GM23248 (cell line): ENCODE data around the gene TTLL3. TPM values are rescaled to one million over a fixed set of nuclear protein-coding genes. Genes with fewer than 3 reads are reported as not detected.

Source experiments
- DNase-seq: peaks from one replicate; pipeline ENCODE4 v3.0.0-alpha.2; 2015
- H2AFZ ChIP-seq: fragments of 200-600 bp; sonication (generic); 2 replicates; pipeline ENCODE4 v1.6.1; 2016; ENCODE audit warnings: antibody characterized with exemption
- H3F3A ChIP-seq: fragments of 200-600 bp; sonication (generic); 2 replicates; pipeline ENCODE4 v1.6.1; 2016; ENCODE audit warnings: mild to moderate bottlenecking, antibody characterized with exemption, mixed run types; ENCODE audit not compliant: insufficient read depth
- H3K27ac ChIP-seq: fragments of 200-600 bp; sonication (generic); 2 replicates; pipeline ENCODE4 v1.5.1; 2016; ENCODE audit warnings: mild to moderate bottlenecking
- H3K27me3 ChIP-seq: fragments of 200-600 bp; sonication (generic); replicated peaks from 2 replicates; pipeline ENCODE4 v1.6.1; 2016; ENCODE audit warnings: mild to moderate bottlenecking; ENCODE audit not compliant: insufficient read depth
- H3K36me3 ChIP-seq: fragments of 200-600 bp; sonication (generic); 2 replicates; pipeline ENCODE4 v1.6.1; 2016; ENCODE audit warnings: low read depth, mild to moderate bottlenecking
- H3K4me1 ChIP-seq: fragments of 200-600 bp; sonication (generic); 2 replicates; pipeline ENCODE4 v1.6.1; 2016; ENCODE audit warnings: mild to moderate bottlenecking; ENCODE audit not compliant: insufficient read depth
- H3K4me2 ChIP-seq: fragments of 200-600 bp; sonication (generic); one replicate; pipeline ENCODE4 v1.6.1; 2016; ENCODE audit warnings: mild to moderate bottlenecking; ENCODE audit not compliant: unreplicated experiment
- H3K4me3 ChIP-seq: fragments of 200-600 bp; sonication (generic); 2 replicates; pipeline ENCODE4 v1.5.1; 2016; ENCODE audit warnings: mild to moderate bottlenecking
- H3K79me2 ChIP-seq: fragments of 200-600 bp; sonication (generic); 2 replicates; pipeline ENCODE4 v1.6.1; 2016; ENCODE audit warnings: mild to moderate bottlenecking; ENCODE audit not compliant: insufficient read depth
- H3K9ac ChIP-seq: fragments of 200-600 bp; sonication (generic); 2 replicates; pipeline ENCODE4 v1.6.1; 2016; ENCODE audit warnings: mild to moderate bottlenecking
- H3K9me2 ChIP-seq: fragments of 200-600 bp; sonication (generic); 2 replicates; pipeline ENCODE4 v1.6.1; 2016; ENCODE audit warnings: mixed run types, mild to moderate bottlenecking, moderate library complexity; ENCODE audit not compliant: insufficient read depth
- H3K9me3 ChIP-seq: fragments of 200-600 bp; sonication (generic); one replicate; pipeline ENCODE4 v1.6.1; 2017; ENCODE audit warnings: low read depth
- H4K20me1 ChIP-seq: fragments of 200-600 bp; sonication (generic); 2 replicates; pipeline ENCODE4 v1.6.0; 2016; ENCODE audit not compliant: insufficient read depth
- EZH2 ChIP-seq: fragments of 200-600 bp; sonication (generic); IDR thresholded peaks from 2 replicates; pipeline ENCODE4 v1.6.1; 2018; ENCODE audit warnings: antibody characterized with exemption, mild to moderate bottlenecking; ENCODE audit not compliant: insufficient read depth, poor library complexity, severe bottlenecking
- EZH2phosphoT487 ChIP-seq: fragments of 200-600 bp; sonication (generic); IDR thresholded peaks from 2 replicates; pipeline ENCODE4 v1.6.1; 2018; ENCODE audit warnings: antibody characterized with exemption, moderate library complexity, mild to moderate bottlenecking, low read depth; ENCODE audit not compliant: insufficient read depth
- WGBS, 2 experiments: methylation state at CpG; one replicate each; pipeline ENCODE4 v1.1.6; 2015 to 2017; ENCODE audit warnings: low lambda C conversion rate in 2 of 2, low coverage in 1 of 2; ENCODE audit errors: missing lambda C conversion rate in 2 of 2; 5-methylcytosine and 5-hydroxymethylcytosine counted together
- in situ Hi-C: fragments of 300-500 bp; cut with MboI; formaldehyde crosslinking; loops from 2 replicates; pipeline ENCODE4 v1.15.0; 2020
- polyA plus RNA-seq: library from polyadenylated mRNA; unstranded; fragments of >200 nt; fragmentation: Nextera tagmentation; extraction: Ambion mirVana; gene quantifications from 2 replicates; pipeline ENCODE4 v1.2.1, GENCODE V29; 2016
- total RNA-seq: library from RNA; depleted of rRNA; stranded (reverse); fragments of >200 nt; shearing (Covaris generic); gene quantifications from 2 replicates; pipeline ENCODE4 v1.2.3, GENCODE V29; 2014

TTLL3 gene
- total and polyA plus RNA-seq, 2 experiments from 2014 or later, result 26.9 to 30.3 TPM

DNA sequence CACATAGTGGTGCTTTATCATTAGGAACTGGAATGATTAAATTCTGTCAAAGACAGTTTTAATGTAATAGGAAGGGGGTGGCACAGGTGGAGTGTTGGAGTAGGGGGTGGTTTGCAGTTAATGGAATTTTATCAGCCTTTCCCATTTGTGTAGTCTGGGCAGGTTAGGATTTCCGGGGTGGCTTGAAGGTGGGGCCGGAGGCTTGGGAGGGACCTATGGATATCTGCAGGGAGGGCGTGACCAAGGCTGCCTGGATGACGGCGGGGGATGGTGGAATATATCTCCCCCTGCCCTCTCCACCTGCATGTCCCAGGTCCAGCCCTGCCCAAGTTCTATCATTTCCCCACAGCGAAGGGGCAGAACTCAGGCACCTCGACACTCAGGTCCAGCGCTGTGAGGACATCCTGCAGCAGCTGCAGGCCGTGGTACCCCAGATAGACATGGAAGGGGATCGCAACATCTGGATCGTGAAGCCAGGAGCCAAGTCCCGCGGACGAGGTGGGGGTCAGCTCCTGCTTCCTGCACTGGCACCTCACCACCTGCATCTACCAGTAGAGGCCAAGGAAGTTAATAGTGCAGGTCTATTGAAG is 15.5 kb downstream of the TTLL3 start:
- Histone ChIP-seq H4K20me1 (no peaks in the 10 kb centered on the region), H3K27ac (no peak overlapping the region), H3K4me3 (no peak overlapping the region), H3F3A (no peaks in the 10 kb centered on the region), H2AFZ (no peak overlapping the region), H3K27me3 (no peaks in the 10 kb centered on the region), H3K4me1 (no peaks in the 10 kb centered on the region), H3K79me2 (no peaks in the 10 kb centered on the region), H3K4me2 (no peak overlapping the region), H3K9me2 (no peaks in the 10 kb centered on the region), H3K36me3 (peaks cover 7% of the 10 kb centered on the region; the same call in 1 of the 2 replicates), H3K9ac (no peak overlapping the region), H3K9me3 (no peaks in the 10 kb centered on the region)
- no peak for DNase-seq
- 87 to 89% methylated on average over 13 to 14 of the region's 14 CpGs for WGBS, 2 experiments
- in situ Hi-C loops, result no loop called here
- TF ChIP-seq EZH2 (no peak), EZH2phosphoT487 (no peak)

DNA sequence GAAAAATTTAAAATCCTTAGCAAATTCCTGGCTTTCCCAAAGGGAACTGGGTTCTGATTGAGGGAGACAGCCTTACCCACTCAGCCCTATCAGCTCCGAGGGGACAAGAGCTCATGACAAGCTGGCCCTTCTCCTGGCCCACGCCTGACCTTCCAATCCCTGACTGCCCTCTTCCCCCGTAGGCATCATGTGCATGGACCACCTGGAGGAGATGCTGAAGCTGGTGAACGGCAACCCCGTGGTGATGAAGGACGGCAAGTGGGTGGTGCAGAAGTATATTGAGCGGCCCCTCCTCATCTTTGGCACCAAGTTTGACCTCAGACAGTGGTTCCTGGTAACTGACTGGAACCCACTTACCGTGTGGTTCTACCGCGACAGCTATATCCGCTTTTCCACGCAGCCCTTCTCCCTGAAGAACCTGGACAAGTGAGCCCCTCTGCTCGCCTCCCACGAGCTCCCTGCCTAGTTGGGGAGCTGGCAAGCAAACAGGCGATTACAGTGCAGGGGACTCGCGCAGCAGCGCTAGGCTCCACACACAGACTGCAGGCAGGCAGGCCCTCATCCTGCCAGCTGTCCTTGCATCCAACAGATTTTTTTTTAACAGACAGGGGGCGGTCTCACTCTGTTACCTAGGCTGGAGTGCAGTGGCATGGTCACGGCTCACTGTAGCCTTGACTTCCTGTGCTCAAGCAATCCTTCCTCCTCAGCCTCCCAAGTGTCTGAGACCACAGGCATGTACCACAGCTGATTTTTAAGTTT is 16.9 kb downstream of the TTLL3 start:
- H3K4me1 ChIP-seq, result no peaks in the 10 kb centered on the region
- TF ChIP-seq EZH2phosphoT487 (no peak), EZH2 (no peak)
- H3K4me3 ChIP-seq, result no peak overlapping the region
- H3K9ac ChIP-seq, result no peak overlapping the region
- no peak overlapping the region for H2AFZ ChIP-seq
- no peak overlapping the region for H3K27ac ChIP-seq
- H3F3A ChIP-seq, result 0 out of 2 replicates have a peak, but pooled peaks cover 6% of the 10 kb centered on the region
- peak; percentile 33 for DNase-seq
- H3K27me3 ChIP-seq, result no peaks in the 10 kb centered on the region
- no peaks in the 10 kb centered on the region for H4K20me1 ChIP-seq
- H3K9me3 ChIP-seq, result no peaks in the 10 kb centered on the region
- no peaks in the 10 kb centered on the region for H3K9me2 ChIP-seq
- WGBS, 2 experiments, result 73 to 79% methylated on average over 20 of the region's 20 CpGs
- H3K4me2 ChIP-seq, result no peak overlapping the region
- in situ Hi-C loops, result no loop called here
- H3K79me2 ChIP-seq, result no peaks in the 10 kb centered on the region
- peaks cover 7% of the 10 kb centered on the region; the same call in 1 of the 2 replicates for H3K36me3 ChIP-seq

DNA sequence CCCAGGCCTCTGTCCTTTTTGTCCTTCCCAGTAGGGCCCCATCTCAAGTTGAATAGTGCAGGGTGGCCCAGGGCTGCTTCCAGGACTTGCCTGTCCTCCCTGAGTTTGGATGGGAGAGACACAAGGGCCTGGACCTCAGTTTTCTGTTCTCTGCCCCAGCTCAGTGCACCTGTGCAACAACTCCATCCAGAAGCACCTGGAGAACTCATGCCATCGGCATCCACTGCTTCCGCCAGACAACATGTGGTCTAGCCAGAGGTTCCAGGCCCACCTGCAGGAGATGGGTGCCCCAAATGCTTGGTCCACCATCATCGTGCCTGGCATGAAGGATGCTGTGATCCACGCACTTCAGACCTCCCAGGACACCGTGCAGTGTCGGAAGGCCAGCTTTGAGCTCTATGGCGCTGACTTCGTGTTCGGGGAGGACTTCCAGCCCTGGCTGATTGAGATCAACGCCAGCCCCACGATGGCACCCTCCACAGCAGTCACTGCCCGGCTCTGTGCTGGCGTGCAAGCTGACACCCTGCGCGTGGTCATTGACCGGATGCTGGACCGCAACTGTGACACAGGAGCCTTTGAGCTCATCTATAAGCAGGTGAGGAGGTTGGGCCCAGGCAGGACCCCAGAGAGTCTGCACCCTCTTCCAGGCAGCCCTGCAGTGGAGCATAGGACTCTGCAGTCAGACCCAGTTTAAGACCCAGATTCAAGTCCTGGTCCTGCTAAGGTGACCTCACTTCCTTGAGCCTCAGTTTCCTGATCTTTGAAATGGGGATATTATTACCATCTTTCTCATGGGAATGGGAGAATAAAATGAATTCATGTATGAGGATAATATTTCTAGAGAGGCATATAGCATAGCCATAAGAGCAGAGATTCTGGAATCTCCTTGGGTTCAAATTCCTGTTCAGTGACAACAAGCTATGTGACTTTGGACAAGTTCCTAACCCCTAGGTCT is 19.0 kb downstream of the TTLL3 start:
- Histone ChIP-seq H3K9me3 (no peaks in the 10 kb centered on the region), H3K4me2 (no peak overlapping the region), H3K4me1 (no peaks in the 10 kb centered on the region), H3K27me3 (no peaks in the 10 kb centered on the region), H2AFZ (no peak overlapping the region), H3F3A (0 out of 2 replicates have a peak, but pooled peaks cover 6% of the 10 kb centered on the region), H4K20me1 (no peaks in the 10 kb centered on the region), H3K9ac (no peak overlapping the region), H3K4me3 (no peak overlapping the region), H3K36me3 (peaks cover 7% of the 10 kb centered on the region; the same call in 1 of the 2 replicates), H3K9me2 (no peaks in the 10 kb centered on the region), H3K79me2 (no peaks in the 10 kb centered on the region), H3K27ac (no peak overlapping the region)
- TF ChIP-seq EZH2, result no peak
- TF ChIP-seq EZH2phosphoT487, result no peak
- in situ Hi-C loops, result no loop called here
- DNase-seq, result no peak
- 97 to 98% methylated on average over 17 of the region's 17 CpGs for WGBS, 2 experiments

DNA sequence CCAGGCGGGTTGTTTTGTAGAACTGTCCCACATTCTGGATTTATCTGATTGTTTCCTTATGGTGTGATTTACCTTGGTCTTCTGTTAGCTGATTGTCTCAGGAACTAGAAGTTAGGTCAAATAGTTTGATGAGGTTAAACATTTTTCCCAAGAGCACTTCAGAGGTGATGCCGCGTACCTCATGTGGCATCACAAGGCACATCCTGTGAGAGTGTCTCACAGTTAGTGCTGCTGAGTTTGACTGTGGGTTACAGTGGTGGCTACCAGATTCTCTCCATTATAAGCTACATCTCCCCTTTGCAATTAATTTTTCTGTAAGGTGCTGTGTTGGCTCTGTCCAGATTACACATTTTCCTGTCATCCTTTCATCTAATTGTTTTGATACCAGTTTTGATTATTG is 21.2 kb downstream of the TTLL3 start:
- DNase-seq, result no peak
- H3K36me3 ChIP-seq, result peaks cover 7% of the 10 kb centered on the region; the same call in 1 of the 2 replicates
- H3F3A ChIP-seq, result 0 out of 2 replicates have a peak, but pooled peaks cover 6% of the 10 kb centered on the region
- no peaks in the 10 kb centered on the region for H3K9me3 ChIP-seq
- no peaks in the 10 kb centered on the region for H3K79me2 ChIP-seq
- H3K4me2 ChIP-seq, result no peak overlapping the region
- H3K4me1 ChIP-seq, result no peaks in the 10 kb centered on the region
- H3K4me3 ChIP-seq, result no peak overlapping the region
- no peak overlapping the region for H2AFZ ChIP-seq
- no peak overlapping the region for H3K27ac ChIP-seq
- no peaks in the 10 kb centered on the region for H3K9me2 ChIP-seq
- H3K9ac ChIP-seq, result no peak overlapping the region
- H4K20me1 ChIP-seq, result no peaks in the 10 kb centered on the region
- TF ChIP-seq EZH2, result no peak
- no peak for TF ChIP-seq EZH2phosphoT487
- WGBS, 2 experiments, result 96 to 98% methylated on average over 3 of the region's 3 CpGs
- in situ Hi-C loops, result no loop called here
- H3K27me3 ChIP-seq, result no peaks in the 10 kb centered on the region
